ENCODE results near the gene DOCK7.
"Not testable (repeated sequence)": the region's sequence is repeated elsewhere in the genome, so short reads cannot be mapped to it uniquely, and the experiment has no call there.

DOCK7 gene

GRCh38 chr1:62610588-62610987 lies 77.6 kb downstream of the DOCK7 start:
- DNase-seq: not testable (repeated sequence)

GRCh38 chr1:62608905-62609304 lies 79.3 kb downstream of the DOCK7 start:
- DNase-seq: no peak

DNA sequence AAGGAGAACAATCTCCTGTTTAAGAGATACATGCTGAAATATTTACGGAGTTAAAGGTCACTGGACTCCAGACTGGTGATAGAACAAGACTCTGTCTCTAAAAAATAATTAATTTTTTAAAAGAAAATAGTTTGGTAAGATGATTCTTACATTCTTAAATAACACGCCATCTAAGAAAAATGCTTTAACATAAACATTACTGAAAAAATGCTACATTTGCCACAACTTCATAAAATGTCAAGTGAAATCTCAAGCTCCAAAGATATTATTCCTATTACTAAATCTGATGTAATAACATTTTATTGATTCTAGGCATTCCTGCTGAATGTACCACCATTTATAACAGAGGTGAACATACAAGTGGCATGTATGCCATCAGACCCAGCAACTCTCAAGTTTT lies 86.7 kb downstream of the DOCK7 start:
- no peak for DNase-seq

- DNase-seq: no peak
Observed at GRCh38 chr1:62599044-62599443, 89.1 kb downstream of the DOCK7 start.

GRCh38 chr1:62597281-62597680 lies 90.9 kb downstream of the DOCK7 start, which contains the start of gene ANGPTL3:
Gene ANGPTL3 (plus strand): TSS chr1:62597520. CDS start chr1:62597567, 47 bp downstream.
- DNase-seq: no peak

GRCh38 chr1:62595647-62596046 lies 92.5 kb downstream of the DOCK7 start:
- no peak for DNase-seq

- DNase-seq: no peak
Observed at GRCh38 chr1:62593825-62594394, 94.3 kb downstream of the DOCK7 start.

DNA sequence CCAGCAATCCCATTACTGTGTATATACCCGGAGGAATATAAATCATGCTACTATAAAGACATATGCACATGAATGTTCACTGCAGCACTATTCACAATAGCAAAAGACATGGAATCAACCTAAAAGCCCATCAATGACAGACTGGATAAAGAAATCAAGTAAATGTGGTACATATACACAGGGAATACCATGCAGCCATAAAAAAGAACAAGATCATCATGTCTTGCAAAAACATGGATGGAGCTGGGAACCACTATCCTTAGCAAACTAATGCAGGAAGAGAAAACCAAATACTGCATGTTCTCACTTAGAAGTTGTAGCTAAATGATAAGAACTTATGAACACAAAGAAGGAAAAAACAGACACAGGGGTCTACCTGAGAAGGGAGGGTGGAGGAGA lies 97.2 kb downstream of the DOCK7 start:
- no peak for DNase-seq

GRCh38 chr1:62590255-62590969 lies 97.8 kb downstream of the DOCK7 start:
- DNase-seq: no peak

DNA sequence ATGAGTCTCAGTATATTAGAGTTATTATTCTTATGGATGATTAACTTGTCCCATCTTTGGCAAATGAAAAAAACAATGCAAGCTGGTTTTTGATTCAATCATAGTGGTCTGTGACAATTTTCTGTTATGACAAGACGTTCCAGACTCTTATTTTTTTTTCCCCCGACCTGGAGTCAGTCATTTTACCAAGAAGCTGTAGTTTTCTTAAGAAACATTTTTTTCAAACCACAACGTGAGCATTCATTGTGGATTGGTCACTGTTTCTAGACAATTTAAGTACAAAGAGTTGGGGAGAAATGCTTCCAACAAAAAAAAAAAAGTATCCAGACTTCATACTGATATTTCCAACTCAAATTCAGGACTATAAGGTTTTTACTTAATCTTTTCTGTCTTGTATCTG lies 98.9 kb downstream of the DOCK7 start:
- DNase-seq: no peak

DNA sequence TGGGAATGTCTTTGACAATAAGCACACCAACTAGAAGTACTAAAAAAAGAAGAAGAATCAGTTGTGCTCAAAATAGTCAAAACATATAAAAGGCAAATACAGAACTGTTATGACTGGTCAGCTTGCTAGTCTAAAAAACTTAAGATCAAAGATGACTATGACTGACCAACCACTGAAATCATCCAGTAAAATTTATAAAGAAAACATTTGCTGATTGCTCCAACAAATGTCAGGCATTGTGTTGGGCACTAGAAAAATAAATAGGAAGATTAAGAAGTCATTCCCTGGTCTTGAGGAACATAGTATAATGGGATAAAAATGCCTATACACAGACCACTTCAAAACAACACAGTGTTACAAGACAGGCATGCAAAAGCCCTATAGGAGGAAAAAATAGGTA lies 100.2 kb downstream of the DOCK7 start:
- no peak for DNase-seq

- DNase-seq: no peak
Observed at GRCh38 chr1:62585469-62586155, 102.6 kb downstream of the DOCK7 start.

DNA sequence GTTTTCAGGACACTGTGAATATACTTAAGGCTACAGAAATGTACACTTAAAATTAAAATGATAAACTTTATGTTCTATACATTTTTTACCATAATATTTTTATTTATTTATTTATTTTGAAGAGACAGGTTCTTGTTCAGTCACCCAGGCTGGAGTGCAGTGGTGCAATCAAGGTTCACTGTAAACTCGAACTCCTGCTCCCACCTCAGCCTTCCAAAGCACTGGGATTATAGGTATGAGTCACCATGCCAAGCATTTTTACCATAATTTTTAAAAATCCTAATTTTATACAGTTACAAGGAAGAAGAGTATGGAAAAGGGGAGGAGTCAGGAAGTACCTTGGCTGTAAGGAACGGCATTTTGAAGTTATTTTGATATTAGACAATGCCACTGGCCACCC lies 114.5 kb downstream of the DOCK7 start:
- DNase-seq: no peak

- no peak for DNase-seq
Observed at GRCh38 chr1:62572476-62572875, 115.7 kb downstream of the DOCK7 start.

DNA sequence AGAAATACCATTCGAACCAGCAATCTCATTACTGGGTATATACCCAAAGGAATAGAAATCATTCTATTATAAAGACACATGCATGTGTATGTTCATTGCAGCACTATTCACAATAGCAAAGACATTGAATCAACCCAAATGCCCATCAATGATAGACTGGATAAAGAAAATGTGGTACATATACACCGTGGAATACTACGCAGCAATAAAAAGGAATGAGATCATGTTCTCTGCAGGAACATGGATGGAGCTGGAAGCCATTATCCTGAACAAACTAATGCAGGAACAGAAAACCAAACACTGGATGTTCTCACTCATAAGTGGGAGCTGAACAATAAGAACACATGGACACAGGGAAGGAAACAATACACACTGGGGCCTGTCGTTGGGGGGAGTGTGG lies 116.7 kb downstream of the DOCK7 start:
- not testable (repeated sequence) for DNase-seq

GRCh38 chr1:62567926-62568325 lies 120.3 kb downstream of the DOCK7 start:
- not testable (repeated sequence) for DNase-seq

GRCh38 chr1:62567182-62567581 lies 121.0 kb downstream of the DOCK7 start:
- DNase-seq: not testable (repeated sequence)

DNA sequence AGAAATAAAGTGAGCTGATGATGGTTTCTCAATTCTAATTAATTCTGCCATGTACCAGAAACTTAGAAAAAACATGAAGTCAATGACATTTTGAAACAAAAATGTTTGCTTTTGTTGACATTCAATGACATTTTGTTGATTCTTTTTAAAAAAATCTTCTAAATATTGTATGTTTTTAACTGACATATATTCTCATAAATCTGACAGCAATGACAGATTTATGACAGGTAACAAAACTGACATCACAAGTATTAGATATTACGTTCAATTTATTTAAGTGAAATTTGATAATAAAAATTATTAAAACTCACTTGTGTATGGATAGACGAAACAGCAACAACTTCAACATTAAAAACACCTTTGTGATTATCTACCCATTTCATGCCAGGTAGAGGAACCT lies 126.9 kb downstream of the DOCK7 start:
- DNase-seq: no peak

GRCh38 chr1:62544570-62544969 lies 143.6 kb downstream of the DOCK7 start:
- DNase-seq: no peak

DNA sequence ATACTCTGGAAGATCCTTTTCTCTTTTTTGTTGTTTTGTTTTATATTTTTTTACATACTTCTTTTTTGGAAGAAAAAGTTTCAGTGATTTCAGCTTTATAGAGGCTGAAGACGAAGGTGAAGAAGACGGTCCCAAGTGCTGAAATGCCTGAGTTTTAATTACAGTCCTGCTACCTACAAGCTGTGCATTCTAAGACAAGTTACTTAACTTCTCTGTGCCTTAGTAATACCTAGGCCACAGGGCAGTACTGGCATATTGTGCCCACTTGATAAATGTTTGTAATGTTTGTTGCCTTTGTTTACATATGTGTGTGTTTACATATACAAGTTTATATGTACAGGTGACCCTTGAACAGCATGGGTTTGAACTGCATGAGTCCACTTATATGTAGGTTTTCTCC lies 147.1 kb downstream of the DOCK7 start:
- DNase-seq: no peak

DNA sequence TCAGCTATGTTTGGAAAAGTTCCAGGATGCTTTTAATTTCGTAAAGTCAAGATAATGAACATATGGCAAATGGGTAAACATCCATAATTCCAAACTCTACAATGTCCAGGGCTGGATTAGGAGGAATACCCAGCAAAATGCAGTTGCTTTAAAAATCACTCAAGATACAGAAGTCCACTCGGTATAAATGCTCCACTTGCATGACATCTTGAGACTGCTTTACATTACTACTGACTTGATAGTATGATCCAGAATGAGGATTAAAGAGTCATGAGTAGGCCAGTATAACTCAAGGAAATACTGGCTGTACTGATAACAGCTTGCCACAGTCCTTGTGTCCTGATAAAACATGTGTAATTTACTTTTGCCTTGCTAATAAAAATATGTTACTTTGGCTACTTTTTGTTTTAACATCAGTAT lies 149.1 kb downstream of the DOCK7 start:
- no peak for DNase-seq

GRCh38 chr1:62536865-62537264 lies 151.3 kb downstream of the DOCK7 start:
- DNase-seq: no peak

DNA sequence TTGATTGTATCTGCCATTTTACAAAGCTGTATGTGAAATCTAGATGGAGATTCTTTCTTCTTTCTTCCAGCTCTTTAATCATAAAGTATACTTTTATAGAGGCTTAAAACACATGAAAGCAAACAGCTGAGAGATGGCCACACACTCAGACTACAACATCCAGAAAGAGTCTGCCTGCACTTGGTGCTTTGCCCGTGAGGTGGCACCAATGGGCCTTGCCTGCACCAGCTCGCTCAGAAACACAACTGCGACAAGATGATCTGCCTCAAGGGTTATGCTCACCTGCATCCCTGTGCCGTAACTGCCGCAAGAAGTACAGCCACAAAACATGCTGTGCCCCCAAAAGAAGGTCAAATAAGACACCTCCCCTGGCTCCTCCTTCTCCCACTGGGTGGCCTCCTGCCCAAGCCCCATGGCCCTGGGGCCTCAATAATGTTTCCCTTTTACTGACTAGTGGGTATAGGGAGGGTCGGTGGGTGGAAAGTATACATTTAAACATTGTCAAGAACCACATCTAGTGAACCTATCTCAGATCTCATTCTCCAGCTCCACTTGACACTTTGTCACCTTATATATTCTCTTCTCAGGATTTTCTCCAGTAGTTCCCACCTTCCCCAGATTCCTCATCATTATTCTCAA lies 157.6 kb downstream of the DOCK7 start:
- DNase-seq: no peak

DNA sequence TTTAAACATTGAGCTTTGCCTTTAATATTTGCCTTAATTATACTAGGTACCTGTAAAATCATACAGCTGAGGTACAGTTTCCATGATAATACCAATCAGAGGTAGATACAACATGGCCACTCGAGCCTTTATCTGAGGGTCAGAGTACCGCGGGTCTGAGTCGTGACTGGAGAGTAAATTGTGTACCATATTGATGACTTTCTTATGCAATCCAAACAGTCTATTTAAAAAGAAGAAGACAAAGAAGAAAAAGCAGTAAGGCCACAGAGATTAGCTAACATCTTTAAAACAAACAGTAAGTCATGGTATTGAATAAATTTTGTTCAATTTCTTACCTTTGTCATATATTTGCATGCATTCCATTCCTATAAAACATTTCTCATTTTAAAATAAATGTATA lies 159.0 kb downstream of the DOCK7 start:
- DNase-seq: no peak

Measured in stimulated activated CD8-positive, alpha-beta memory T cell treated with anti-CD3 and anti-CD28 coated beads, Interleukin-4, amount 100 ng/mL, for 48 hours (primary cell).